ENCODE results near the gene GGTLC1.
"Not testable (repeated sequence)": the region's sequence is repeated elsewhere in the genome, so short reads cannot be mapped to it uniquely, and the experiment has no call there.

GRCh38 chr20:23985066-23985789, 3.4 kb downstream of the GGTLC1 start:
- TF ChIP-seq CTCF, POLR2A (IDR thresholded peaks at IDR 0.05): not testable (repeated sequence)

Data from thyroid gland (tissue), 4 donors.